HepG2 (cell line): ENCODE measurements around the gene TSC22D2. TPM values are rescaled to one million over a fixed set of nuclear protein-coding genes. Genes with fewer than 3 reads are reported as not detected.

Experiments used
- ATAC-seq: fragments of 200-7000 bp; cut with Tn5 transposase; 3 replicates; pipeline ENCODE4 v1.9.1; 2020; ENCODE audit warnings: mild to moderate bottlenecking, moderate library complexity
- BruUV-seq: library from RNA; stranded (reverse); fragments of 400-500 nt; replicated peaks from 2 replicates; lab custom pipeline; 2021; lab: Mats Ljungman, UMichigan
- CTCF ChIA-PET: fragments of 300-600 bp; formaldehyde crosslinking; extraction: SDS; loops from one replicate; lab custom pipeline; 2021; ENCODE audit warnings: low total read pairs, inconsistent platforms, low intra/inter-chr PET ratio; lab: Yijun Ruan, JAX
- POLR2A ChIA-PET: fragments of 350-600 bp; sonication (Branson Sonifier 250); formaldehyde crosslinking; loops from one replicate; lab custom pipeline; 2020; ENCODE audit warnings: antibody characterized with exemption, inconsistent platforms; lab: Yijun Ruan, JAX
- DNase-seq: peaks from one replicate; pipeline ENCODE4 v3.0.0-alpha.2; 2015; ENCODE audit warnings: low spot score
- FAIRE-seq: peaks from 3 replicates; lab custom pipeline; 2011; peaks lifted over from hg19 to GRCh38; lab: Jason Lieb, UNC
- H2AFZ ChIP-seq: one replicate; pipeline ENCODE4 v1.6.1; 2011; ENCODE audit warnings: low read length, inconsistent platforms
- H3K27ac ChIP-seq: fragments of 300-600 bp; 3 replicates; pipeline ENCODE4 v1.8.0; 2011; ENCODE audit warnings: mixed run types, mild to moderate bottlenecking, mixed read lengths, low read length, inconsistent platforms; ENCODE audit not compliant: insufficient read depth; ENCODE audit errors: extremely low read length
- H3K27me3 ChIP-seq, 2 experiments: fragments of 200-600 bp in 1 of 2; 2 replicates in 1 of 2; 3 replicates in 1 of 2; pipeline versions ENCODE4 v1.6.0 to v1.8.0; 2011; ENCODE audit warnings: low read length in 2 of 2, mild to moderate bottlenecking in 2 of 2, moderate library complexity in 2 of 2, inconsistent platforms in 1 of 2; ENCODE audit not compliant: insufficient read depth in 2 of 2, control insufficient read depth in 1 of 2
- H3K36me3 ChIP-seq, 2 experiments: fragments of 200-600 bp in 1 of 2; replicated peaks in 1 of 2; 2 replicates in 1 of 2; 3 replicates in 1 of 2; pipeline versions ENCODE4 v1.5.1 to v1.8.0; 2011; ENCODE audit warnings: low read length in 2 of 2, inconsistent platforms in 1 of 2; ENCODE audit not compliant: insufficient read depth in 2 of 2, control insufficient read depth in 1 of 2
- H3K4me1 ChIP-seq: 2 replicates; pipeline ENCODE4 v1.5.1; 2012; ENCODE audit warnings: low read length, inconsistent platforms; ENCODE audit not compliant: insufficient read depth
- H3K4me2 ChIP-seq: 2 replicates; pipeline ENCODE4 v1.6.0; 2011; ENCODE audit warnings: low read depth, low read length, inconsistent platforms
- H3K4me3 ChIP-seq, 3 experiments: fragments of 200-600 bp in 1 of 3; sonication (generic), shearing (Covaris generic) in 1 of 3; replicated peaks in 1 of 3; 2 replicates each; pipeline ENCODE4 v1.5.1; 2011 to 2016; ENCODE audit warnings: low read length in 3 of 3, inconsistent platforms in 2 of 3, low read depth in 2 of 3, mild to moderate bottlenecking in 2 of 3, control low read depth in 1 of 3, mixed read lengths in 1 of 3; ENCODE audit not compliant: insufficient read depth in 1 of 3
- H3K79me2 ChIP-seq: one replicate; pipeline ENCODE4 v1.6.1; 2011; ENCODE audit warnings: low read length, inconsistent platforms; ENCODE audit not compliant: insufficient read depth
- H3K9ac ChIP-seq: 2 replicates; pipeline ENCODE4 v1.6.0; 2011; ENCODE audit warnings: mild to moderate bottlenecking, low read depth, low read length, inconsistent platforms; ENCODE audit not compliant: insufficient read depth
- H3K9me3 ChIP-seq: 2 replicates; pipeline ENCODE4 v1.5.1; 2012; ENCODE audit warnings: mild to moderate bottlenecking, low read length
- H4K20me1 ChIP-seq: 2 replicates; pipeline ENCODE4 v1.6.0; 2011; ENCODE audit warnings: inconsistent platforms, mild to moderate bottlenecking, low read length, moderate library complexity; ENCODE audit not compliant: insufficient read depth
- ONECUT2 ChIP-seq: sonication (generic); formaldehyde crosslinking; IDR thresholded peaks from 2 replicates; pipeline ENCODE4 v1.4.0; 2020; ENCODE audit warnings: missing genetic modification reagents
- REST ChIP-seq, 2 experiments: IDR thresholded peaks; 2 replicates each; pipeline ENCODE4 v1.6.1; 2011 to 2012; ENCODE audit warnings: low read length in 2 of 2, borderline replicate concordance in 1 of 2, low read depth in 1 of 2, mild to moderate bottlenecking in 1 of 2, moderate library complexity in 1 of 2
- TCF12 ChIP-seq, 2 experiments: fragments of 450-650 bp in 1 of 2; sonication (generic) in 1 of 2; formaldehyde crosslinking in 1 of 2; IDR thresholded peaks; 2 replicates each; pipeline versions ENCODE4 v1.6.1 to v1.8.0; 2017 to 2022; ENCODE audit warnings: antibody characterized with exemption in 1 of 2, mild to moderate bottlenecking in 1 of 2, missing genetic modification reagents in 1 of 2, moderate library complexity in 1 of 2
- ZNF143 ChIP-seq: sonication (generic); formaldehyde crosslinking; IDR thresholded peaks from 2 replicates; pipeline ENCODE4 v1.4.0; 2020; ENCODE audit warnings: missing genetic modification reagents
- ZNF782 ChIP-seq: sonication (generic); formaldehyde crosslinking; IDR thresholded peaks from 2 replicates; pipeline ENCODE4 v1.4.0; 2020; ENCODE audit warnings: missing genetic modification reagents, mild to moderate bottlenecking, borderline replicate concordance
- WGBS: methylation state at CpG from one replicate; pipeline ENCODE4 v1.1.6; 2017; ENCODE audit warnings: low lambda C conversion rate; 5-methylcytosine and 5-hydroxymethylcytosine counted together
- in situ Hi-C: cut with HindIII; loops from 2 replicates; pipeline ENCODE4 v1.10.0; 2017; ENCODE audit warnings: low pct_unique_long_range_greater_than_20kb; ENCODE audit not compliant: extremely low pct_ligation_motif_present
- intact Hi-C: fragments of 100-400 bp; cut with micrococcal nuclease; formaldehyde crosslinking; loops from one replicate; pipeline ENCODE4 v1.10.0; 2022; ENCODE audit not compliant: unreplicated experiment
- polyA plus RNA-seq, 8 experiments: library from polyadenylated mRNA; depleted of rRNA in 3 of 8; stranded (reverse) in 7 of 8; unstranded in 1 of 8; fragments of >200 nt; fragmentation: Illumina TruSeq in 4 of 8; extraction: Trizol in 4 of 8; gene quantifications; 2 replicates each; pipeline versions ENCODE4 v1.2.1 to v1.2.3, GENCODE V29; 2011 to 2016; ENCODE audit warnings: low read depth in 4 of 8, missing spikeins in 1 of 8, mixed read lengths in 1 of 8; ENCODE audit not compliant: insufficient read depth in 1 of 8
- total RNA-seq, 5 experiments: library from RNA; depleted of rRNA; stranded (reverse); fragments of >200 nt; fragmentation: Illumina TruSeq; extraction: Trizol; gene quantifications; 2 replicates each; pipeline ENCODE4 v1.2.3, GENCODE V29; 2016; ENCODE audit warnings: low read depth in 1 of 5
- TF ChIP-seq, protein P1 (sequence below): IDR thresholded peaks from 2 replicates; pipeline ENCODE4 v1.6.1; 2016; ENCODE audit warnings: low read depth

Gene TSC22D2
- total and polyA plus RNA-seq, 2 of the 13 experiments (the other 11 are each of a cell fraction or from before 2014, with no cell fraction given): 4.6 to 8.2 TPM

- H3K4me2 ChIP-seq: no peak overlapping the region
- no peak overlapping the region for H3K4me3 ChIP-seq
- BruUV-seq: no TSS peak
- H3K79me2 ChIP-seq: peaks cover 8% of the 10 kb centered on the region
- H3K27ac ChIP-seq: no peak overlapping the region
- H3K4me1 ChIP-seq: peaks cover 4% of the 10 kb centered on the region; the same call in 1 of the 2 replicates
- intact Hi-C loops (no loop called here), in situ Hi-C loops (no loop called here)
- POLR2A ChIA-PET: no interaction called here
- FAIRE-seq (no peak), DNase-seq (no peak), ATAC-seq (no peak)
- peaks cover under 1 to 14% of the 10 kb centered on the region in 2 experiments; a peak in 3 of 5 replicates for H3K36me3 ChIP-seq
- CTCF ChIA-PET: no interaction called here
- 94% methylated on average over 4 of the region's 4 CpGs for WGBS
- no peak overlapping the region for H2AFZ ChIP-seq
- H3K9ac ChIP-seq: no peak overlapping the region
- H3K9me3 ChIP-seq: no peaks in the 10 kb centered on the region
- no peak for TF ChIP-seq ZNF143 (CRISPR knock-in tag)
- TF ChIP-seq, protein P1, sequence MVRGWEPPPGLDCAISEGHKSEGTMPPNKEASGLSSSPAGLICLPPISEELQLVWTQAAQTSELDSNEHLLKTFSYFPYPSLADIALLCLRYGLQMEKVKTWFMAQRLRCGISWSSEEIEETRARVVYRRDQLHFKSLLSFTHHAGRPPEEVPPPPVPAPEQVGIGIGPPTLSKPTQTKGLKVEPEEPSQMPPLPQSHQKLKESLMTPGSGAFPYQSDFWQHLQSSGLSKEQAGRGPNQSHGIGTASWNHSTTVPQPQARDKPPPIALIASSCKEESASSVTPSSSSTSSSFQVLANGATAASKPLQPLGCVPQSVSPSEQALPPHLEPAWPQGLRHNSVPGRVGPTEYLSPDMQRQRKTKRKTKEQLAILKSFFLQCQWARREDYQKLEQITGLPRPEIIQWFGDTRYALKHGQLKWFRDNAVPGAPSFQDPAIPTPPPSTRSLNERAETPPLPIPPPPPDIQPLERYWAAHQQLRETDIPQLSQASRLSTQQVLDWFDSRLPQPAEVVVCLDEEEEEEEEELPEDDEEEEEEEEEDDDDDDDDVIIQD (CRISPR knock-in tag): peak; percentile 65; the same call in 1 of the 2 replicates
- H3K27me3 ChIP-seq: no peaks in the 10 kb centered on the region
- H4K20me1 ChIP-seq: peaks cover 3% of the 10 kb centered on the region; the same call in 1 of the 2 replicates
Measured at GRCh38 chr3:150453353-150453752, 45.3 kb downstream of the TSC22D2 start.

- peaks cover 4% of the 10 kb centered on the region; the same call in 1 of the 2 replicates for H3K4me1 ChIP-seq
- H3K27me3 ChIP-seq: no peaks in the 10 kb centered on the region
- H3K79me2 ChIP-seq: peaks cover 8% of the 10 kb centered on the region
- H3K9me3 ChIP-seq: no peaks in the 10 kb centered on the region
- H2AFZ ChIP-seq: no peak overlapping the region
- no TSS peak for BruUV-seq
- intact Hi-C loops: no loop called here
- no peak for DNase-seq
- CTCF ChIA-PET: no interaction called here
- ATAC-seq: no peak
- H3K9ac ChIP-seq: no peak overlapping the region
- no peak for TF ChIP-seq REST (IDR thresholded peaks at IDR 0.05; ENCODE audit: borderline replicate concordance in 1 of 2, low read depth in 1 of 2, low read length in 2 of 2)
- no peak for TF ChIP-seq ONECUT2 (CRISPR knock-in tag)
- no peak for TF ChIP-seq TCF12 (IDR thresholded peaks at IDR 0.05)
- TF ChIP-seq TCF12 (CRISPR knock-in tag; IDR thresholded peaks at IDR 0.05): no peak
- TF ChIP-seq ZNF782 (CRISPR knock-in tag): no peak
- TF ChIP-seq, all 625 proteins: peak for 0
- POLR2A ChIA-PET: no interaction called here
- peaks cover 3% of the 10 kb centered on the region; the same call in 1 of the 2 replicates for H4K20me1 ChIP-seq
- H3K4me2 ChIP-seq: no peak overlapping the region
- H3K36me3 ChIP-seq: peaks cover 4 to 20% of the 10 kb centered on the region in 2 experiments; a peak in 4 of 5 replicates
- WGBS: 100% methylated on average over 2 of the region's 2 CpGs
- FAIRE-seq: no peak
- in situ Hi-C loops: no loop called here
- H3K27ac ChIP-seq: no peak overlapping the region
- H3K4me3 ChIP-seq: no peak overlapping the region
Measured at GRCh38 chr3:150454085-150454484, 46.0 kb downstream of the TSC22D2 start.
